Measurements from ENCODE around the gene TCIRG1. TPM values are rescaled to one million over a fixed set of nuclear protein-coding genes. Genes with fewer than 3 reads are reported as not detected.

TCIRG1 gene
- total and polyA plus RNA-seq, 2 of the 13 experiments (the other 11 are each of a cell fraction or from before 2014, with no cell fraction given), result 48.0 to 69.6 TPM

GRCh38 chr11:68074584-68075352, 35.9 kb downstream of the TCIRG1 start:
- no peak overlapping the region for H3K27ac ChIP-seq (ENCODE audit: extremely low read length, insufficient read depth, low read length)
- no peak for ATAC-seq
- no peak overlapping the region for H2AFZ ChIP-seq (ENCODE audit: low read length)
- H4K20me1 ChIP-seq (ENCODE audit: insufficient read depth, low read length), result peaks cover 17% of the 10 kb centered on the region; the same call in 1 of the 2 replicates
- H3K36me3 ChIP-seq (replicated peaks in 1 of 2; ENCODE audit: control insufficient read depth in 1 of 2, insufficient read depth in 2 of 2, low read length in 2 of 2), result peaks cover 44 to 86% of the 10 kb centered on the region in 2 experiments
- BruUV-seq (replicated peaks), result no TSS peak
- peaks cover 35% of the 10 kb centered on the region for H3K4me1 ChIP-seq (ENCODE audit: insufficient read depth, low read length)
- H3K4me3 ChIP-seq (replicated peaks in 1 of 3; ENCODE audit: insufficient read depth in 1 of 3, low read depth in 2 of 3, low read length in 3 of 3), result no peak overlapping the region
- TF ChIP-seq RBM22 (optimal IDR thresholded peaks at IDR 0.05; ENCODE audit: low read length) (peak; percentile 35), CEBPB (IDR thresholded peaks at IDR 0.05; ENCODE audit: borderline replicate concordance, low read depth, low read length) (peak; percentile 64; the same call in 1 of the 2 replicates), CENPX (CRISPR knock-in tag; IDR thresholded peaks at IDR 0.05) (no peak)
- FAIRE-seq, result no peak
- H3K27me3 ChIP-seq (ENCODE audit: control insufficient read depth in 1 of 2, insufficient read depth in 2 of 2, low read length in 2 of 2), result no peaks in the 10 kb centered on the region
- ChIA-PET CTCF (ENCODE audit: low intra/inter-chr PET ratio, low total read pairs) (no interaction called here), POLR2A (no interaction called here)
- no peaks in the 10 kb centered on the region for H3K9me3 ChIP-seq (ENCODE audit: low read length)
- in situ Hi-C loops (cut with HindIII; ENCODE audit: extremely low pct_ligation_motif_present, low pct_unique_long_range_greater_than_20kb), result loop anchor here (10.0 kb wide), 1 partner anchor 130 kb away; no protein-coding TSS in a partner anchor
- peaks cover 48% of the 10 kb centered on the region for H3K79me2 ChIP-seq (ENCODE audit: insufficient read depth, low read length)
- H3K9ac ChIP-seq (ENCODE audit: insufficient read depth, low read depth, low read length), result no peak overlapping the region
- intact Hi-C loops (cut with micrococcal nuclease; ENCODE audit: unreplicated experiment), result loop anchor here (5.0 kb wide), 1 partner anchor 133 kb away; no protein-coding TSS in a partner anchor
- DNase-seq (ENCODE audit: low spot score), result no peak
- H3K4me2 ChIP-seq (ENCODE audit: low read depth, low read length), result no peak overlapping the region
- WGBS (ENCODE audit: low lambda C conversion rate), result 96% methylated on average over 10 of the region's 10 CpGs

DNA sequence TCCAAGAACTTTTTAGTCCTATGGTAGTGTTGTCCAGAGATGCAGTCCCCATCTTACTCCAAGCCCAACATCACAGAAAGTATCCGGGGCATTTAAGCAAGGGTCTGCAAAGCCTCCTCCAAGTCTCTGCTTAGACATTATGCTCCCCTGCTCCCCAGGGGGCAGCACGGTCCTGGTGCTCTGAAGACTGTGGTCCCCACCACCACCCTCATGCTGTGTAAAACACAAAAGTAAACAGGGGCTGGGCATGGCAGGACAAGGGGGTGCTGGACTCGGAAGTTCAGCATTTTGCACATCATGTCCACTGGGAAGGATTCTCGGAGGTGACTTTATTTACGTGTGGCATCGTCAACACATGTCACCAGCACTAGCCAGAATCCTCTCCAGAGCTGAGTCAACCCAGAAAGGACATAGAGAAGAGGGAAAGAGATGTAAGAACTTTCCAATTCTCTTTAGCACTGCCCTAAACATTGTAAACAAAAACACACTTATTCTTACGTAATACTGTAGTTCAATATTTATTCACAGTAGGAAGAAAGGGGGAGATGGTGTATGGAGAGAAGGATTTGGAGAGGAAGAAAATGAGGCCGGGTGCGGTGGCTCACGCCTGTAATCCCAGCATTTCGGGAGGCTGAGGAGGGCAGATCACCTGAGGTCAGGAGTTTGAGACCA, 37.7 kb downstream of the TCIRG1 start:
- Histone ChIP-seq H3K79me2 (ENCODE audit: insufficient read depth, low read length) (peaks cover 65% of the 10 kb centered on the region), H3K27me3 (ENCODE audit: control insufficient read depth in 1 of 2, insufficient read depth in 2 of 2, low read length in 2 of 2) (no peaks in the 10 kb centered on the region), H3K36me3 (replicated peaks in 1 of 2; ENCODE audit: control insufficient read depth in 1 of 2, insufficient read depth in 2 of 2, low read length in 2 of 2) (peaks cover 43 to 86% of the 10 kb centered on the region in 2 experiments), H3K9ac (ENCODE audit: insufficient read depth, low read depth, low read length) (no peak overlapping the region), H3K27ac (ENCODE audit: extremely low read length, insufficient read depth, low read length) (no peak overlapping the region), H2AFZ (ENCODE audit: low read length) (no peak overlapping the region), H3K4me3 (replicated peaks in 1 of 3; ENCODE audit: insufficient read depth in 1 of 3, low read depth in 2 of 3, low read length in 3 of 3) (no peak overlapping the region), H4K20me1 (ENCODE audit: insufficient read depth, low read length) (peaks cover 19% of the 10 kb centered on the region; the same call in 1 of the 2 replicates), H3K4me2 (ENCODE audit: low read depth, low read length) (no peak overlapping the region), H3K4me1 (ENCODE audit: insufficient read depth, low read length) (peaks cover 35% of the 10 kb centered on the region), H3K9me3 (ENCODE audit: low read length) (no peaks in the 10 kb centered on the region)
- DNase-seq (ENCODE audit: low spot score), result peak; percentile 33
- in situ Hi-C loops (cut with HindIII; ENCODE audit: extremely low pct_ligation_motif_present, low pct_unique_long_range_greater_than_20kb) (loop anchor here (10.0 kb wide), 1 partner anchor 128 kb away; no protein-coding TSS in a partner anchor), intact Hi-C loops (cut with micrococcal nuclease; ENCODE audit: unreplicated experiment) (loop anchor here (5.0 kb wide), 1 partner anchor 131 kb away; no protein-coding TSS in a partner anchor)
- BruUV-seq (replicated peaks), result no TSS peak
- ATAC-seq, result peak; percentile 69
- WGBS (ENCODE audit: low lambda C conversion rate), result 70% methylated on average over 11 of the region's 11 CpGs
- ChIA-PET POLR2A (no interaction called here), CTCF (ENCODE audit: low intra/inter-chr PET ratio, low total read pairs) (interaction anchor here (1.4 kb wide), 1 partner anchor 130 kb away, joined by 5 read pairs; no protein-coding TSS in a partner anchor)
- no peak for FAIRE-seq
- TF ChIP-seq ZNF792 (CRISPR knock-in tag; IDR thresholded peaks at IDR 0.05), result no peak
- TF ChIP-seq, protein P1, sequence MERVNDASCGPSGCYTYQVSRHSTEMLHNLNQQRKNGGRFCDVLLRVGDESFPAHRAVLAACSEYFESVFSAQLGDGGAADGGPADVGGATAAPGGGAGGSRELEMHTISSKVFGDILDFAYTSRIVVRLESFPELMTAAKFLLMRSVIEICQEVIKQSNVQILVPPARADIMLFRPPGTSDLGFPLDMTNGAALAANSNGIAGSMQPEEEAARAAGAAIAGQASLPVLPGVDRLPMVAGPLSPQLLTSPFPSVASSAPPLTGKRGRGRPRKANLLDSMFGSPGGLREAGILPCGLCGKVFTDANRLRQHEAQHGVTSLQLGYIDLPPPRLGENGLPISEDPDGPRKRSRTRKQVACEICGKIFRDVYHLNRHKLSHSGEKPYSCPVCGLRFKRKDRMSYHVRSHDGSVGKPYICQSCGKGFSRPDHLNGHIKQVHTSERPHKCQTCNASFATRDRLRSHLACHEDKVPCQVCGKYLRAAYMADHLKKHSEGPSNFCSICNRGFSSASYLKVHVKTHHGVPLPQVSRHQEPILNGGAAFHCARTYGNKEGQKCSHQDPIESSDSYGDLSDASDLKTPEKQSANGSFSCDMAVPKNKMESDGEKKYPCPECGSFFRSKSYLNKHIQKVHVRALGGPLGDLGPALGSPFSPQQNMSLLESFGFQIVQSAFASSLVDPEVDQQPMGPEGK (CRISPR knock-in tag; IDR thresholded peaks at IDR 0.05), result peak; percentile 38; the same call in 1 of the 2 replicates
- peak; percentile 73; the same call in 1 of the 2 replicates for TF ChIP-seq CEBPB (IDR thresholded peaks at IDR 0.05; ENCODE audit: borderline replicate concordance, low read depth, low read length)
- peak in 1 of 2 experiments; percentile 41; a peak in 1 of 4 replicates for TF ChIP-seq KLF16 (CRISPR knock-in tag; IDR thresholded peaks at IDR 0.05)
- peak; percentile 36 for TF ChIP-seq SAP130 (CRISPR knock-in tag; IDR thresholded peaks at IDR 0.05; ENCODE audit: low read depth)
- TF ChIP-seq CCDC6 (CRISPR knock-in tag; IDR thresholded peaks at IDR 0.05), result peak; percentile 65; the same call in 1 of the 2 replicates
- TF ChIP-seq CC2D1A (CRISPR knock-in tag; IDR thresholded peaks at IDR 0.05), result no peak
- TF ChIP-seq SPEN (CRISPR knock-in tag; IDR thresholded peaks at IDR 0.05; ENCODE audit: low read depth), result no peak
- no peak for TF ChIP-seq ZNF550 (CRISPR knock-in tag; IDR thresholded peaks at IDR 0.05; ENCODE audit: borderline replicate concordance)
- no peak for TF ChIP-seq KMT2B (CRISPR knock-in tag; IDR thresholded peaks at IDR 0.05)
- TF ChIP-seq ZNF720 (CRISPR knock-in tag; IDR thresholded peaks at IDR 0.05), result no peak
- no peak for TF ChIP-seq CBFB (CRISPR knock-in tag; IDR thresholded peaks at IDR 0.05)

All from HepG2 (cell line).